IMR-90 (cell line): ENCODE results near the gene TMCC3.

Experiments used
- BHLHE40 ChIP-seq: fragments of 150-350 bp; IDR thresholded peaks from 2 replicates; pipeline ENCODE4 v1.6.1; 2016; ENCODE audit warnings: mild to moderate bottlenecking, low read depth, low read length
- CEBPB ChIP-seq: IDR thresholded peaks from 2 replicates; pipeline ENCODE4 v1.6.1; 2012; ENCODE audit warnings: low read depth, low read length, improper control_type of control experiment
- CTCF ChIP-seq: conservative IDR thresholded peaks from 2 replicates; pipeline ENCODE4 v1.5.1; 2012; ENCODE audit warnings: mild to moderate bottlenecking, low read depth, low read length, improper control_type of control experiment
- POLR2A ChIP-seq: IDR thresholded peaks from 2 replicates; pipeline ENCODE4 v1.6.1; 2012; ENCODE audit warnings: mild to moderate bottlenecking, low read depth, low read length
- RCOR1 ChIP-seq: IDR thresholded peaks from 2 replicates; pipeline ENCODE4 v1.6.1; 2012; ENCODE audit warnings: mild to moderate bottlenecking, low read length, improper control_type of control experiment; ENCODE audit not compliant: insufficient replicate concordance
- RFX5 ChIP-seq: IDR thresholded peaks from 2 replicates; pipeline ENCODE4 v1.8.0; 2012; ENCODE audit warnings: low read depth, mild to moderate bottlenecking, low read length, moderate library complexity
- SMC3 ChIP-seq: fragments of 150-350 bp; IDR thresholded peaks from 2 replicates; pipeline ENCODE4 v1.6.1; 2016; ENCODE audit warnings: low read depth, mild to moderate bottlenecking, antibody characterized with exemption, low read length, moderate library complexity
- USF2 ChIP-seq: fragments of 150-350 bp; IDR thresholded peaks from 2 replicates; pipeline ENCODE4 v1.6.1; 2017; ENCODE audit warnings: mild to moderate bottlenecking, antibody characterized with exemption, low read length, low read depth

- no peak for TF ChIP-seq CTCF
- no peak for TF ChIP-seq POLR2A
- no peak for TF ChIP-seq USF2
- TF ChIP-seq BHLHE40: no peak
- no peak for TF ChIP-seq RFX5
- TF ChIP-seq RCOR1: no peak
- no peak for TF ChIP-seq SMC3
- no peak for TF ChIP-seq CEBPB
These were observed 53.8 kb downstream of the TMCC3 start for GRCh38 chr12:94596596-94596995.
